RPMI7951 (cell line): ENCODE measurements around the gene ST6GALNAC2. TPM values are rescaled to one million over a fixed set of nuclear protein-coding genes. Genes with fewer than 3 reads are reported as not detected.
A peak's percentile ranks its signal among the peaks of the same experiment; 100 is the strongest.
"Not testable (repeated sequence)": the region's sequence is repeated elsewhere in the genome, so short reads cannot be mapped to it uniquely, and the experiment has no call there.

ENCODE experiments used
- DNase-seq: peaks from one replicate; pipeline ENCODE4 v3.0.0-alpha.2; 2012; ENCODE audit warnings: low read depth
- total RNA-seq: library from RNA; depleted of rRNA; stranded (reverse); fragments of >200 nt; shearing (Covaris generic); gene quantifications from 2 replicates; pipeline ENCODE4 v1.2.3, GENCODE V29; 2014; rRNA removed

ST6GALNAC2 gene
- total RNA-seq, 1 experiment from 2014 or later = 10.7 TPM

DNA sequence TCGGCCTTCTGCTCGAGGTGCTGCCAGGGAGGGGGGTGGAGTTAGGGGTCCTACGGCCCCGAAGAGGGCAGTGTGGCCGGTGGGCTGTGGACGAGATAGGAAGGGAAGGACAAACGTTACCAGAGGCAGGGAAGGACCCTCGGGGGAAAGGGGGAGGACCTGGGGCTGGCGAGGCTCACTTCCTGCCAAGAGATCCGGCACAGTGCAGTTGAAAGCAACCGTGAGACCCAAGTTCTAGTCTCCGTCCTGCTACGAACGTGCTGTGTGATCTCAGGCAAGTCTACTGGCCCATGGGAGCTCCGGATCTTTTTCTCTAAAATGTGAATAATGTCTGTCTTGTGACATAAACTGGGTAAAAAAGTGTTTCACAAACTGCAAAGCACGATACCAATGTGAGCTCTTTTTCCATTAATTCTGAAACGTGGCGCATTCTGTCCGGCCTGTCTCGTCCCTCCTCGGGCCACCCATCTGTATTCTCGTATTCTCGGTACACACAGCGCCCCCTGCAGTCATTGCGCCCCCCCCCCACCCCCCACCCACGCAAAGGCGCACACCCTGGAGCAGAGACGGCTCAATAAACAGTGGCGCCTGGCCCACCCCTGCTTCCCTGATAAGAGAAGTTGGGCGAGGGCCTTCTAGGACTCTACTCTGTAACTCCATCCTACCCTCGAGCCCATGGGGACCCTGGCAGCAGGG lies 57.0 kb downstream of the ST6GALNAC2 start:
- no peak for DNase-seq

DNA sequence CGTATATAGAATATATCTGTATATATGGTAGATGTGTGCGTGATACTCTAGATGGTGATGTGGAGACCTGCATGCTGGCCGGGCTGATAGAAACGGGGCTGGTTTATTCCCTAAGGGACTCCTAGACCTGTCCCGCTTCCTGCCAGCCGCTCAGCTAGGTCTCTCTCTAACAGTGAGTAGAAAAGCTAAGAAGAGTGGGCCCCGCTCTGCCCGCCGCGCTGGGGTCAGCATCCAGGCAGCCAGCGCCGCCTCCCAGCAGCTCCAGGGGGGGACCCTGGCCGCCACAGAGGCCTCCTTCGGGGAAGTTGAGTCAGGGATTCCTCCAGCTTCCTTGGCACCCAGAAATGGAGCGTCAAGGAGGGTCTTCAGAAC lies 57.5 kb downstream of the ST6GALNAC2 start:
- DNase-seq = no peak

- peak; percentile 23 for DNase-seq
Measured at GRCh38 chr17:76527430-76528111, 58.1 kb downstream of the ST6GALNAC2 start.

DNA sequence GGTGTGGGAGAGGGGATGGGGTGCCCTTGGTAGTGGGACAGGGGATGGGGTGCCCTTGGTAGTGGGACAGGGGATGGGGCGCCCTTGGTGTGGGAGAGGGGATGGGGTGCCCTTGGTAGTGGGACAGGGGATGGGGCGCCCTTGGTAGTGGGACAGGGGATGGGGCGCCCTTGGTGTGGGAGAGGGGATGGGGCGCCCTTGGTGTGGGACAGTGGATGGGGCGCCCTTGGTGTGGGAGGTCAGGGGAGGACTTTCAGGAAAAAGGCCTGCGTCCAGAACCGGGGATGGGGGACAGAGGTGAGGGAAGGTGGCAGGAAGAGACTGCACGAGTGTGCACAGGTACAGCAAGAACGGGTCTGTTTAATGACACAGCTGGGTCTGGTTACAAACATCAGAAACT lies 58.6 kb downstream of the ST6GALNAC2 start:
- DNase-seq = not testable (repeated sequence)

- not testable (repeated sequence) for DNase-seq
Measured at GRCh38 chr17:76525513-76525833, 60.2 kb downstream of the ST6GALNAC2 start.

DNA sequence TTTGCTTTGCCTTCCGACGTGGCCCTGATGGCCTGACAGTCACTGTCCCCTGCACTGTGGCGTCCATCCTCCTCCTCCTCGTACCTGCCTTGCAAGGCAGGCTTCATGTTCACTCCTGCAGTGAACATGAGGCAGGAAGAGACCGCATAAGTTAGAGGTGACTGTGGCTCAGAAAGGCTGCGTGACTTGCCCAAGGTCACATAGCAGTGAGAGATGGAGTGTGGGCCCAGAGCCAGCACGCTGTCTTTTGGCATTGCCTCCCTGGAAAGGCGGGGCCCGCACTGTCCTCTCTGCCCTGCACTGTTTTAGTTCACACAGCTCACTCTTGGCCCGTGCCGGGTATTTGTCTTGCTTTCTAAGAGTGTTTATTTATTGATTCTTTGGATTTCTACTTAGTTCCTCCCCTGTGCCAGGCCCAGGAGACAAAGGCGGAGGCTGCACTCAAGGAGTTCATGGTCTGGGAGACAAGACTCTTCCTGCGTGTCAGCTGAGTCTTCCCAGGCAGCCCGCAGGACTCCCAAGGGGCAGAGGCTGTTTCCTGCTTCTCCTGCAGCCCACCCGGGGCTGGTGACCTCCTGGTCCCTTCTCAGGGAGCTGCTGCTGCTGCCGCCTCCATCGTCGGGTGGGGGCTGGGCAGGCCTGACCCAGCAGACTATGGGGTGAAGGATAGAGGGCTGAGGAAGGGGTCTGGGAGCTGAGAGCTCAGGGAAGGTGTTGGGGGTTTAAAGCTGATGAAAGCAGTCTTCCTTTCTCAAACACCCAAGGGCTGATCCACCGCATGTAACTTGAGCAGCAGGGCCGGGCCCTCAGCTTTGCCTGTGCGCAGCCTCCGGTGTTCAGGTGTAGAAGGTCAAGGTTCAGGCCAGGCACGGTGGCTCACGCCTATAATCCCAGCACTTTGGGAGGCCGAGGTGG lies 60.8 kb downstream of the ST6GALNAC2 start:
- no peak for DNase-seq

DNA sequence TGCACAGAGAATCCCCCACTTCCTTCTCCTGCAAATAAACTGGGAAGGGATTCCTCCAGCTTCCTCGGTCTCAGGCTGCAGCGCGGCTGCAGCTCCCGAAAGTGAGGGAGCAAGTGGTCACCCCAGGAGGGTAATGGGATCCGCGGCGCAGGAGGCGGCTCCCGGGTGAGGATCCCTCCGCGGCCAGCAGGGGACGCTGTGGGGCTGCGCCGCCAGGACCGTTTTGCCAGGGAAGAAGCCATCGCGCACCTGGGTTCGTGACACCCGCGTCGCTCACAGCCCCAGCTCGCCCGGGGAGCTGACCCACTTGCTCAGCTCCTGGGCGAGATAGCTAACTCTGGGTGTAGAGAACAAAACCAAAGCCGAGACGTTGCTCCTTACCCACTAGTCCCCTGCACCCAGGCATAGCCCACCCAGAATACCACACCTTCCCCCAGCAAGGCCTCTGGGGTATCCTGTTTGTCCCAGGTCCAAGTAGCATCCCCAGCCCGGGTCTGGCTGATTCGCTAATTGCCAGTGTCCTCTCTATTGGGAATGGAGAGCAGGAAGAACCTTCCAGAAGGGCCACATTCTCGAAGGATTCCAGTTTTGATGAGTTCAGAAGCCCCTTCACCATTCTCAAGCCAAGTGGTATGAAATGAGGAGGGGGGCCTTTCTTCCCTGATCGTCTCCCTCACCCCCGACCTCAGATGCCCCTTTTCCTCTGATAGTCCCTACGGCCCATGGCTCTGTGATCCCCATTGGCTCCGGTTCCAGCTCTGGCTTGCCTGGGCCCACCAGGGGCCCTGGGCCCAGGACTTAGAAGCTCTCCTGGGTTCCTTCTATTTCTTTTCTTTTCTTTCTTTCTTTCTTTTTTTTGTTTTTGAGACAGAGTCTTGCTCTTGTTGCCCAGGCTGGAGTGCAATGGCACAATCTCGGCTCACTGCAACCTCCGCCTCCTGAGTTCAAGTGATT lies 62.3 kb downstream of the ST6GALNAC2 start:
- DNase-seq = peak; percentile 47

GRCh38 chr17:76521683-76522082 lies 64.0 kb downstream of the ST6GALNAC2 start:
- DNase-seq = not testable (repeated sequence)

DNA sequence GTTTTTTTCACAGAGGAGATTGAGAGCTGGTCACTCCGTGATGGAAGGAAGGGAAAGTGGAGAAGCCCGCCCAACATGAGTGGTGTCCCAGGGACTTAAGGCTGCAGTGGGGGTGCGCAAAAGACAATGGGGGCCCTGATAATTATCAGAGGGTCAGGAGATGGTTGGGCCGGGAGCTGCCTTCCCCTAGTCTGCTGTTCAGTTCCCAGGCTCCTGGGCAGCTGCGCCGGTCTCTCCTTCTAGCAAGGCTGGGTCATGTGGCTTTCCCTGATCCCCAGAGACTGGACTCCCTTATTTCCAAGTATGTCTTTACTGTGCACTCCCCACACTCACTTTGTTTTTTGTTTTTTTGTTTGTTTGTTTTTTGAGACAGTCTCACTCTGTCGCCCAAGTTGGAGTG lies 64.4 kb downstream of the ST6GALNAC2 start:
- DNase-seq = no peak

GRCh38 chr17:76519048-76519966 lies 66.4 kb downstream of the ST6GALNAC2 start:
- no peak for DNase-seq

DNA sequence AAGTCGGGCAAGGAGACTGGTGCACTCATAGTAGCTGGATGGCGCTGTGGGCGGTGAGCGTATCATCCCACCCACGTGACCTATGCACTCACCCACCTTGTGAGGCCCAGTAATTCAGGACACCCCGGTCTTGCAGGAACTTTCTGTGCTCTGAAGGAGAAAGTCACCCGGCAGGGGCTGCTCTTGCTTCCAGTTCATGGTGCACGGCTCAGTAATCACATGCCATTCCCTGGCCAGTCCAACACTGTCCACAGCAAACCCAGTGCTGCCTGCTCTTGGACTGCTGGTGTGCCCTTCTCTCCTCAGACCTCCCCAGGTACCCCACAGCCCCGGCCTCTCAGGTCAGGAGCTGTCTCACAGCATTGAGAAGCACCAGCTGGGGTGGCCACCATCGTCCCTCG lies 68.0 kb downstream of the ST6GALNAC2 start:
- no peak for DNase-seq

Other genes with a start within 250 kb of the ST6GALNAC2 start
- 54.8 and 55.7 TPM in 2 replicates for gene PRPSAP1, start 231.9 kb downstream of the ST6GALNAC2 start, total RNA-seq
- 34.6 and 37.6 TPM in 2 replicates for gene SPHK1, start 201.3 kb downstream of the ST6GALNAC2 start, total RNA-seq
- 7.6 and 9.8 TPM in 2 replicates for gene UBE2O, start 132.7 kb downstream of the ST6GALNAC2 start, total RNA-seq
- not detected in 2 replicates for gene AANAT, start 118.3 kb downstream of the ST6GALNAC2 start, total RNA-seq
- 22.6 and 24.0 TPM in 2 replicates for gene RHBDF2, start 84.4 kb downstream of the ST6GALNAC2 start, total RNA-seq
- 1.1 and 2.0 TPM in 2 replicates for gene CYGB, start 48.2 kb downstream of the ST6GALNAC2 start, total RNA-seq
- under 0.01 and 0.48 TPM in 2 replicates for gene PRCD, start 45.8 kb downstream of the ST6GALNAC2 start, total RNA-seq
- gene ST6GALNAC1, start 57.9 kb upstream of the ST6GALNAC2 start, total RNA-seq = not detected in 2 replicates
- 59.6 and 59.9 TPM in 2 replicates for gene MXRA7, start 125.1 kb upstream of the ST6GALNAC2 start, total RNA-seq
- 24.9 and 26.2 TPM in 2 replicates for gene JMJD6, start 140.7 kb upstream of the ST6GALNAC2 start, total RNA-seq
- gene METTL23, start 141.0 kb upstream of the ST6GALNAC2 start, total RNA-seq = 47.9 and 56.9 TPM in 2 replicates
- 232 and 251 TPM in 2 replicates for gene SRSF2, start 151.5 kb upstream of the ST6GALNAC2 start, total RNA-seq
- gene MFSD11, start 152.3 kb upstream of the ST6GALNAC2 start, total RNA-seq = 23.0 and 23.4 TPM in 2 replicates